NCI-H1105 (cell line): Measurements from ENCODE around the gene ATP10A.

Source experiments
- DNase-seq: peaks from one replicate; lab custom pipeline; 2025; lab: John Stamatoyannopoulos, UW

Gene ATP10A

GRCh38 chr15:25863111-25863967, at the start of gene ATP10A:
ATP10A (minus strand) TSS chr15:25863327; CDS start chr15:25863096, 231 bp downstream.
- no peak for DNase-seq

GRCh38 chr15:25912035-25912434, 48.9 kb upstream of the ATP10A start:
- no peak for DNase-seq

GRCh38 chr15:25910832-25911231, 47.7 kb upstream of the ATP10A start:
- DNase-seq, result no peak

- no peak for DNase-seq
Observed at GRCh38 chr15:25909806-25910205, 46.7 kb upstream of the ATP10A start.

GRCh38 chr15:25909325-25909724, 46.2 kb upstream of the ATP10A start:
- no peak for DNase-seq

GRCh38 chr15:25905140-25905539, 42.0 kb upstream of the ATP10A start:
- DNase-seq, result no peak

GRCh38 chr15:25903024-25903581, 40.0 kb upstream of the ATP10A start:
- DNase-seq, result no peak

GRCh38 chr15:25901811-25902605, 38.9 kb upstream of the ATP10A start:
- no peak for DNase-seq

- DNase-seq, result no peak
Observed at GRCh38 chr15:25900901-25901300, 37.8 kb upstream of the ATP10A start.

- no peak for DNase-seq
Observed at GRCh38 chr15:25900431-25900830, 37.3 kb upstream of the ATP10A start.

- DNase-seq, result no peak
Observed at GRCh38 chr15:25899870-25900269, 36.7 kb upstream of the ATP10A start.

GRCh38 chr15:25897658-25898057, 34.5 kb upstream of the ATP10A start:
- no peak for DNase-seq

- no peak for DNase-seq
Observed at GRCh38 chr15:25894371-25894902, 31.3 kb upstream of the ATP10A start.

GRCh38 chr15:25893596-25893995, 30.5 kb upstream of the ATP10A start:
- DNase-seq, result no peak

- no peak for DNase-seq
Observed at GRCh38 chr15:25892126-25892525, 29.0 kb upstream of the ATP10A start.

- DNase-seq, result no peak
Observed at GRCh38 chr15:25891081-25891480, 28.0 kb upstream of the ATP10A start.

GRCh38 chr15:25890529-25890928, 27.4 kb upstream of the ATP10A start:
- DNase-seq, result no peak

- DNase-seq, result no peak
Observed at GRCh38 chr15:25887870-25888269, 24.7 kb upstream of the ATP10A start.

GRCh38 chr15:25886498-25887140, 23.5 kb upstream of the ATP10A start:
- no peak for DNase-seq

- no peak for DNase-seq
Observed at GRCh38 chr15:25884370-25884769, 21.2 kb upstream of the ATP10A start.

- DNase-seq, result no peak
Observed at GRCh38 chr15:25883463-25884259, 20.5 kb upstream of the ATP10A start.
